NCI-H128 (cell line): ENCODE data around the gene PTPRC.

ENCODE experiments used
- DNase-seq: peaks from one replicate; lab custom pipeline; 2025; ENCODE audit not compliant: unreplicated experiment; lab: John Stamatoyannopoulos, UW

Gene PTPRC

GRCh38 chr1:198672124-198672523 lies 33.3 kb downstream of the PTPRC start:
- no peak for DNase-seq

GRCh38 chr1:198674009-198674408 lies 35.2 kb downstream of the PTPRC start:
- no peak for DNase-seq

- peak; percentile 59 for DNase-seq
Measured at GRCh38 chr1:198676253-198676652, 37.4 kb downstream of the PTPRC start.

- no peak for DNase-seq
Measured at GRCh38 chr1:198677027-198677426, 38.2 kb downstream of the PTPRC start.

GRCh38 chr1:198677871-198678270 lies 39.0 kb downstream of the PTPRC start:
- DNase-seq, result no peak

GRCh38 chr1:198678301-198678836 lies 39.5 kb downstream of the PTPRC start:
- peak; percentile 66 for DNase-seq

GRCh38 chr1:198678901-198679329 lies 40.1 kb downstream of the PTPRC start:
- no peak for DNase-seq

- no peak for DNase-seq
Measured at GRCh38 chr1:198679535-198680173, 40.8 kb downstream of the PTPRC start.

- no peak for DNase-seq
Measured at GRCh38 chr1:198680174-198680875, 41.5 kb downstream of the PTPRC start.

GRCh38 chr1:198681252-198681651 lies 42.4 kb downstream of the PTPRC start:
- DNase-seq, result no peak

GRCh38 chr1:198681831-198682759 lies 43.3 kb downstream of the PTPRC start:
- peak; percentile 88 for DNase-seq

- no peak for DNase-seq
Measured at GRCh38 chr1:198682850-198683249, 44.0 kb downstream of the PTPRC start.

- no peak for DNase-seq
Measured at GRCh38 chr1:198683449-198683848, 44.6 kb downstream of the PTPRC start.

- peak; percentile 20 for DNase-seq
Measured at GRCh38 chr1:198686069-198686728, 47.4 kb downstream of the PTPRC start.

- DNase-seq, result no peak
Measured at GRCh38 chr1:198687429-198687828, 48.6 kb downstream of the PTPRC start.

GRCh38 chr1:198691063-198691462 lies 52.2 kb downstream of the PTPRC start:
- DNase-seq, result no peak

- DNase-seq, result no peak
Measured at GRCh38 chr1:198693321-198693720, 54.5 kb downstream of the PTPRC start.

GRCh38 chr1:198694542-198694941 lies 55.7 kb downstream of the PTPRC start:
- DNase-seq, result no peak

GRCh38 chr1:198696211-198696610 lies 57.4 kb downstream of the PTPRC start:
- no peak for DNase-seq

GRCh38 chr1:198699167-198700015 lies 60.6 kb downstream of the PTPRC start:
- DNase-seq, result no peak
